GM10248 (cell line): ENCODE measurements around the gene MCM7.

ENCODE experiments used
- CTCF ChIA-PET: fragments of 300-600 bp; sonication (Branson Sonifier 250); formaldehyde crosslinking; extraction: SDS; loops from one replicate; lab custom pipeline; 2021; ENCODE audit warnings: antibody characterized with exemption; lab: Yijun Ruan, JAX
- POLR2A ChIA-PET: fragments of 350-650 bp; sonication (Branson Sonifier 250); formaldehyde crosslinking; extraction: SDS; loops from one replicate; lab custom pipeline; 2020; ENCODE audit warnings: antibody characterized with exemption; lab: Yijun Ruan, JAX
- DNase-seq: peaks from one replicate; pipeline ENCODE4 v3.0.0; 2012; ENCODE audit errors: extremely low spot score
- CTCF ChIP-seq: IDR thresholded peaks from 2 replicates; pipeline ENCODE4 v1.5.1; 2012; ENCODE audit warnings: mild to moderate bottlenecking, low read depth; ENCODE audit errors: extremely low read depth, missing control alignments, control extremely low read depth

MCM7 gene

GRCh38 chr7:100106633-100107032, 5.4 kb upstream of the MCM7 start:
- CTCF ChIA-PET = no interaction called here
- POLR2A ChIA-PET = interaction anchor here (0.6 kb wide), 1 partner anchor 568 kb away, joined by 12 read pairs; no protein-coding TSS in a partner anchor
- no peak for DNase-seq
- TF ChIP-seq CTCF = no peak

GRCh38 chr7:100105534-100105933, 4.3 kb upstream of the MCM7 start:
- ChIA-PET POLR2A (interaction anchor here (0.9 kb wide), 1 partner anchor 19 kb away, joined by 4 read pairs; no protein-coding TSS in a partner anchor), CTCF (interaction anchor here (1.9 kb wide), 1 partner anchor 9 kb away, joined by 9 read pairs; no protein-coding TSS in a partner anchor)
- no peak for TF ChIP-seq CTCF
- no peak for DNase-seq

GRCh38 chr7:100102950-100103840, 2.0 kb upstream of the MCM7 start:
- DNase-seq = no peak
- POLR2A ChIA-PET = interaction anchor here (0.5 to 1.8 kb wide), 4 partner anchors 11 to 1553 kb away, joined by 3 to 7 read pairs (median 4); partner anchors contain the start of gene MEPCE
- CTCF ChIA-PET = interaction anchor here (0.8 to 2.6 kb wide), 5 partner anchors 10 to 29 kb away, joined by 3 to 16 read pairs (median 9); partner anchors contain the start of gene MBLAC1
- no peak for TF ChIP-seq CTCF

- ChIA-PET CTCF (interaction anchor here (0.7 to 2.6 kb wide), 10 partner anchors 13 to 117 kb away, joined by 3 to 16 read pairs (median 4); partner anchors contain the start of genes COPS6 and ZKSCAN1), POLR2A (interaction anchor here (0.6 to 1.7 kb wide), 5 partner anchors 8 to 328 kb away, joined by 3 to 5 read pairs (median 4); partner anchors contain the start of genes MBLAC1 and ZCWPW1)
- DNase-seq = peak; percentile 94
- TF ChIP-seq CTCF = no peak
These were observed 679 bp downstream of the MCM7 start for GRCh38 chr7:100100420-100101015.

GRCh38 chr7:100099452-100099851, 1.7 kb downstream of the MCM7 start:
- no peak for DNase-seq
- POLR2A ChIA-PET = interaction anchor here (1.7 kb wide), 1 partner anchor 330 kb away, joined by 4 read pairs; the partner anchor contains the start of gene ZCWPW1
- CTCF ChIA-PET = interaction anchor here (2.1 kb wide), 1 partner anchor 17 kb away, joined by 14 read pairs; no protein-coding TSS in a partner anchor
- TF ChIP-seq CTCF = no peak

GRCh38 chr7:100098913-100099312, 2.3 kb downstream of the MCM7 start:
- CTCF ChIA-PET = interaction anchor here (2.1 kb wide), 1 partner anchor 17 kb away, joined by 14 read pairs; no protein-coding TSS in a partner anchor
- POLR2A ChIA-PET = no interaction called here
- no peak for DNase-seq
- no peak for TF ChIP-seq CTCF
